Activated T-cell treated with anti-CD3 and anti-CD28 coated beads for 24 hours (primary cell): ENCODE results near the gene SOX12.
A peak's percentile ranks its signal among the peaks of the same experiment; 100 is the strongest.

Experiments
- DNase-seq: peaks from one replicate; pipeline ENCODE4 v3.0.0-alpha.2; 2020; ENCODE audit warnings: low read depth

SOX12 gene

DNA sequence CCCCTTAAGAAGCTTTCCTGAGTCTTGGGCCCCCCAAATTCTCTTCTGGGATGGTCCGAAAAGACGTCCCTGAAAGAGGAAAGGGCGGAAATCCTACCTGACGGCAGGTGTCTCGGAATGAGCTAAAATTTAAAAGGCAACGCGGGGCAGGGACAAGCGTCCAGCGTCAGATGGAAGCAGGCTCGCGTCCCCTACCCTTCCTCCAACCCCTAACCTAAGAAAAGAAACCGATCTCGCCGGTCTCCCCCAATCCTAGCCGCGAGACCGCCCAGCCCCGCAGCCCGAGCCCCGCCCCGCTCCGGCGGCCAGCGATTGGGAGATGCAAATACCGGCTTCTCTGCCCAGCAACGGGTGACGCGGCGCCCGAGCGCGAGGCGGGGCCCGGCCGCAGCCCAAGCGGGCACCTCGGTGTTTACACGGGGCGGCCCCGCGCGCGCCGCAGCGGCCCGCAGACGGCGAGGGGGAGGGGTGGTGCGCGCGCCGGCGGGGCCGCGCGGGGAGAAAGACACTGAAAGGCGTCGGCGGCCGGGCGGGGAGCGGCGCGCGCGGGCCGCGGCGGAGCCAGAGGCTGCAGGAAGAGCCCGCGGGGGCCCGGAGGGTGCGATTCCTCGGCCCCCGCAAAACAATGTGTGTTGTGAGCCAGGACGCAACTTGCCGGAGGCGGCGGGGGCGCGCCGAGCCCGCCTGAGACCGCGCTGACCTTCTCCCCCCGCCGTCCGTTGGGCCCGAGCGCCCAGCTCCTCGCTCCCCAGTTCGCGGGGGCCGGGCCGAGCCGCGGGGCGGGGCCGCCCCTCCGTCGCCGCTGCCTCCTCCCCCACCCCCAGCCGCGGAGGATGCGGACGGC, at the start of gene SOX12:
SOX12 (plus strand) TSS at position 508 of the 844 bp plus-strand sequence. CDS start 373 bp downstream, outside the sequence.
- DNase-seq = peak; percentile 94

GRCh38 chr20:275791-276190, 49.6 kb upstream of the SOX12 start:
- DNase-seq = no peak

GRCh38 chr20:276620-277495, 48.5 kb upstream of the SOX12 start:
- no peak for DNase-seq

DNA sequence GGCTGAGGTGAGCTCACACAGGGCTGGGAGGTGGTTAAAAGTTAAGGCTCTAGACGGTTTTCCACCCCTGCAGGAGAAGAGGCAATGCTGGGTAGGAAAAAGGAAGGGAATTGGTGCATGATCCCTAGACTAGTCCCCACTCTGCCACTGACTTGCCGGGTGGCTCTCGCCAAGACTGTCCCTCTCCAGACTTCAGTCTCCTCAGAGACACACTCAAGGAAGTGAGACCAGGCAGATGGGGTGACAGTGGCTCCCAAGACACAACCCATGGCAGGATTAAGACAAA, 47.9 kb upstream of the SOX12 start:
- no peak for DNase-seq

- no peak for DNase-seq
These were observed 47.2 kb upstream of the SOX12 start for GRCh38 chr20:278181-278580.

- DNase-seq = no peak
These were observed 46.5 kb upstream of the SOX12 start for GRCh38 chr20:278607-279571.

- no peak for DNase-seq
These were observed 41.2 kb upstream of the SOX12 start for GRCh38 chr20:284172-284571.

GRCh38 chr20:286508-286907, 38.8 kb upstream of the SOX12 start:
- no peak for DNase-seq

- no peak for DNase-seq
These were observed 36.2 kb upstream of the SOX12 start for GRCh38 chr20:288956-289692.

GRCh38 chr20:289693-290083, 35.7 kb upstream of the SOX12 start:
- DNase-seq = no peak

GRCh38 chr20:290084-290831, 35.1 kb upstream of the SOX12 start, which contains the start of gene C20orf96:
TSS of gene C20orf96 (minus strand) at chr20:290750. CDS start at chr20:290610, 140 bp downstream.
- DNase-seq = peak; percentile 83

GRCh38 chr20:294602-295001, 30.8 kb upstream of the SOX12 start:
- DNase-seq = no peak

DNA sequence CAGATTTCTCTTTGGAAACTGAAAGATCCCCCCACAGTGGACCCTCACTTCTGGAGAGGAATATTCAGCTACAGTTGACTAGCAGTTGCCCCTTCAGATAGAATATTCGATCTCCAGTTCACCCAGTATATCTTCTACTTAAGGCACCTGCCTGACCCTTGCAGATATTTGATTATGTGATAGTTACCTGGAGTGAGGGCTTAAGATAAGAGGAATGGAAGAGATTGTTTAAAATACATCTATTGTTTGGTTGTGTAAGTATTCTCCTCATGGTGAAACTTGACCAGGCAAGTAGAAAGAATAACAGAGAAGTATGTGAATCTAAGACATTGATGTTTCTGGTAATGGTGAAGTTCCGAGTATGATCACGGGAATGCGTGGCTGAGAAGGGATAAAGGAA, 29.5 kb upstream of the SOX12 start:
- DNase-seq = no peak

- peak; percentile 76 for DNase-seq
These were observed 28.0 kb upstream of the SOX12 start, which contains the start of gene ZCCHC3 for GRCh38 chr20:297098-297924. TSS of gene ZCCHC3 (plus strand) at chr20:297570. CDS start at chr20:297587, 17 bp downstream.

DNA sequence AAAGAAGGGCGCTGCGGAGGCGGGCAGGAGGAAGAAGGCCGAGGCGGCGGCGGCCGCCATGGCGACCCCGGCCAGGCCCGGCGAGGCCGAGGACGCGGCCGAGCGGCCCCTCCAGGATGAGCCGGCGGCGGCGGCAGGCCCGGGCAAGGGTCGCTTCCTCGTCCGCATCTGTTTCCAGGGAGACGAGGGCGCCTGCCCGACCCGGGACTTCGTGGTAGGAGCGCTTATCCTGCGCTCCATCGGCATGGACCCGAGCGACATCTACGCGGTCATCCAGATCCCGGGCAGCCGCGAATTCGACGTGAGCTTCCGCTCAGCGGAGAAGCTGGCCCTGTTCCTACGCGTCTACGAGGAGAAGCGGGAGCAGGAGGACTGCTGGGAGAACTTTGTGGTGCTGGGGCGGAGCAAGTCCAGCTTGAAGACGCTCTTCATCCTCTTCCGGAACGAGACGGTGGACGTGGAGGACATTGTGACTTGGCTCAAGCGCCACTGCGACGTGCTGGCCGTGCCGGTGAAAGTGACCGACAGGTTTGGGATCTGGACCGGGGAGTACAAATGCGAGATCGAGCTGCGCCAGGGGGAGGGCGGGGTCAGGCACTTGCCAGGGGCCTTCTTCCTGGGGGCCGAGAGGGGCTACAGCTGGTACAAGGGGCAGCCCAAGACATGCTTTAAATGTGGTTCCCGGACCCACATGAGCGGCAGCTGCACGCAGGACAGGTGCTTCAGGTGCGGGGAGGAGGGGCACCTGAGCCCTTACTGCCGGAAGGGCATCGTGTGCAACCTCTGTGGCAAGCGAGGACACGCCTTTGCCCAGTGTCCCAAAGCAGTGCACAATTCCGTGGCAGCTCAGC, 27.2 kb upstream of the SOX12 start:
- DNase-seq = peak; percentile 23

DNA sequence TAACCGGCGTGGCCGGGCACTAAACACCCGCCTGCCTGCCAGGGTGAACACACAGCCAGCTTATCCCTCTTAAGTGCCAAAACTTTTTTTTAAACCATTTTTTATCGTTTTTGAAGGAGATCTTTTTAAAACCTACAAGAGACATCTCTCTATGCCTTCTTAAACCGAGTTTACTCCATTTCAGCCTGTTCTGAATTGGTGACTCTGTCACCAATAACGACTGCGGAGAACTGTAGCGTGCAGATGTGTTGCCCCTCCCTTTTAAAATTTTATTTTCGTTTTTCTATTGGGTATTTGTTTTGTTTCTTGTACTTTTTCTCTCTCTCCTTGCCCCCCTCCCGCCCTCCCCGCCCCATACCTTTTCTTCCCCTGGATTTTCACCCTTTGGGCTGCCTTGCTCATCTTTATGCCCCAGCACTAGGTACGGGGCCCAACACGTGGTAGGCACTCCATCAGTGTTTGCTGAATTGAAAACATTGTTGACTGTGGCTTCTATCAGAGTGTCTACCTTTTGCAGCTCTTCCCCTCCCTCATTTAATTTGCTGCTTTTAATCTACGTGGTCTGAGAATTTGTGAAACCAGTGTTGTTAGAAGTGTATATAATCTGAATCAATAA, 26.5 kb upstream of the SOX12 start:
- no peak for DNase-seq

- no peak for DNase-seq
These were observed 24.9 kb upstream of the SOX12 start for GRCh38 chr20:300345-300990.
